OCI-LY7 (cell line): Measurements from ENCODE around the gene SRRT.

Experiments used
- CTCF ChIP-seq: fragments of 200-600 bp; sonication (generic); conservative IDR thresholded peaks from 2 replicates; pipeline ENCODE4 v1.5.1; 2014; ENCODE audit warnings: mild to moderate bottlenecking, antibody characterized with exemption, low read length, moderate library complexity, mixed read lengths
- EZH2phosphoT487 ChIP-seq: fragments of 200-600 bp; sonication (generic); IDR thresholded peaks from 2 replicates; pipeline ENCODE4 v1.6.1; 2018; ENCODE audit warnings: low read depth, borderline replicate concordance, mild to moderate bottlenecking, mixed run types, antibody characterized with exemption, low read length, moderate library complexity, mixed read lengths

DNA sequence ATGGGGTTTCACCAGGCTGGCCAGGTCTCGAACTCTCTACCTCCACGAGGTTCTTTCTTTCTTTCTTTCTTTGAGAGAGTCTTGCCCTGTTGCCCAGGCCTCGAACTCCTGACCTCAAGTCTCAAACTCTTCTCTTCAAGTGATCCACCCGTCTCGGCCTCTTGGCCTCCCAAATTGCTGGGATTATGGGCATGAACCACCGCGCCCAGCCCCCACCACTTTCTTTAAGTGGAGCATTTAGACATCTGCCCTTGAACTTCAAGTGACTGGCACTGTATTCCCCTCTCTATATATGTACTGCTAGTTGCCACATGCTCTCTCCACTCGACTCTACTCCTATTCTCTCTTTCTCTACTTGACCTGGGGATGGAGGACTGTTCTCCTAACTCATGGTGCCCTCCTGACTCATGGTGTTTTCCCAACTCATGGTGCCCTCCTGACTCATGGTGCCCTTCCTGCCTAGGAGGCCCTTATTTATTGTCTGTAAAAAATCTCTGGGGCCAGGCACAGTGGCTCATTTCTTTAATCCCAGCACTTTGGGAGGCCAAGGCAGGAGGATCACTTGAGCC is 40.1 kb downstream of the SRRT start:
- TF ChIP-seq CTCF (no peak), EZH2phosphoT487 (no peak)
